HG03520 (cell line): ENCODE data around the gene MMAA.
"Not testable (repeated sequence)": the region's sequence is repeated elsewhere in the genome, so short reads cannot be mapped to it uniquely, and the experiment has no call there.

Experiments used
- ATAC-seq: cut with Tn5 transposase; IDR thresholded peaks from one replicate; pipeline ENCODE4 v1.9.1; 2021; ENCODE audit warnings: mild to moderate bottlenecking, moderate library complexity; ENCODE audit not compliant: unreplicated experiment

The MMAA gene

GRCh38 chr4:145618932-145619638 lies at the start of gene MMAA:
Gene MMAA (plus strand): TSS chr4:145619385. CDS start chr4:145639140, 19,755 bp downstream.
- ATAC-seq: peak; percentile 87

DNA sequence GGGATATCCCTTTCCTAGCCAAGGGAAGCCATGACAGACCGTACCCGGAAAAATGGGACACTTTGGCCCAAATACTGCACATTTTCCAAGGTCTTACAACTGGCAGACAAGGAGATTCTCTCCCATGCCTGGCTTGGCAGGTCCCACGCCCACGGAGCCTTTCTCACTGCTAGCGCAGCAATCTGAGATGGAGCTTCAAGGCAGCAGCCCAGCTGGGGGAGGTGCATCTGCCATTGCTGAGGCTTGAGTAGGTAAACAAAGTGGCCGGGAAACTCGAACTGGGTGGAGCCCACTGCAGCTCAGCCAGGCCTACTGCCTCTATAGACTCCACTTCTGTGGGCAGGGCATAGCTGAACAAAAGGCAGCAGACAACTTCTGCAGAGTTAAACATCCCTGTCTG lies 44.6 kb upstream of the MMAA start:
- ATAC-seq: not testable (repeated sequence)

DNA sequence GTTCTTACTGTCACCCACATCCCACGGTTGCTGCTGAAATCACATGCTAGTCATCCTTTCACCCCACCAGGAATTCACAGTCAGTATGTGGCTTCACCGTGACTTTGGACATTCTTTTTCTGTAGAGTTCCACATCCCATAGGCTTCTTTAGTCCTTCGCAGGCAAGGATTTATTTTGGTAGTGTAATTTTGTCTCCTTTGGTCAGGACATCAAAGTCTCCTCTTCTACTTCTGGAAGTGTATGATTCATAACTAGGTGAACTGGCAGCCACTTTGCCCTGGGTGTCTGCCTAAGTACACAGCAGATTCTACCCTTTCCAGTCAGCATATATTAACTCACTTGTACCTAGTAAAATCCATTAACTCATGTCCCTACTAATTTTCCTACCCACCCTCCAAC lies 38.3 kb upstream of the MMAA start:
- ATAC-seq: no peak

DNA sequence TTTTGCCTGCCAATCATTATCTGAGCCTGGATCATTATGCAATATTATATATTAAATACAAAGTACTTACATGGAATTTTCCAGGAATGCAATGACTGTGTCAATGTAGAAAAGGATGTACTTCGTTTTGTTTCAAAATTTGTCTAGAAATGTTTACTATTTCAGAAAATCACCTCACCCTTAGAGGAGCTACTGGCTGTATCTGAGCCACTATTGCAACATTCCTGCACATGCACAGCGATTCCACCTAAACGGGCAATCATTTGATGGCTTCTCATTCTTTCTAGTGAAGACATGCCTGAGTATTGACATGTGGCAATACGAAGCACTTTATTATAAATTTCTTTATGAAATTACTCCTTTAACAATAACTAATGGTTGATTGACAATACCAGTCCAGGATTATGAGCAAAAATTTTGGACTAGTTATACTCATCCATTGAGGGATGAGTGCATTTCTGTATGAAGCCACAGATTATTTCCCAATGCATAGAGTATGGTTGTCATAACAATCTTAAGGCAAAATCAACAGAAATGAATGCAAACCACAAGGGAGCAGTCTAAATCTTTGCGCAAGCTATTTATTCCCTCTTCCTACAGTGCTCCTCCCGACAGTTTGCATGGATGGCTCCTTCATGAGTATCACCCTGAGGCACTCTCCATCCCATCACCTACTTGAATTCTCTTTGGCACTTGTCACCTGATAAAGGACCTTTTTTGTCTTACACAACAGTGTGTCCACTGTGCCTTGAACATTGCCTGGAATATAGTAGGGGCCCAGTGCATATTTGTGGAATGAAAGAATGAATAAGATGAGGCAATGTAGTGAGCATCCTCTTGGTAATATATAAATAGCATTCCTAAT lies 35.8 kb upstream of the MMAA start:
- ATAC-seq: no peak

- no peak for ATAC-seq
Observed at GRCh38 chr4:145587088-145587754, 32.0 kb upstream of the MMAA start.

DNA sequence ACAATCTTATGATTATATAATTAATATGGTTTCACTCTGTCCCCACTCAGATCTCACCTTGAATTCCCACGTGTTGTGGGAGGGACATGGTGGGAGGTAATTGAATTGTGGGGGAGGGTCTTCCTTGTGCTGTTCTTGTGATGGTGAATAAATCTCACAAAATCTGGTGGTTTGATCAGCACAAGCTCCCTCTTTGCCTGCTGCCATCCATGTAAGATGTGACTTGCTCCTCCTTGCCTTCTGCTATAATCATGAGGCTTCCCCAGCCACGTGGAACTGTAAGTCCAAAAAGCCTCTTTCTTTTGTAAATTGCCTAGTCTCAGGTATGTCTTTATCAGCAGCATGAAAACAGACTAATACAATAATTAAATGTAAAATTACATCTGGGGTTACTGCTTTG lies 29.8 kb upstream of the MMAA start:
- ATAC-seq: not testable (repeated sequence)

DNA sequence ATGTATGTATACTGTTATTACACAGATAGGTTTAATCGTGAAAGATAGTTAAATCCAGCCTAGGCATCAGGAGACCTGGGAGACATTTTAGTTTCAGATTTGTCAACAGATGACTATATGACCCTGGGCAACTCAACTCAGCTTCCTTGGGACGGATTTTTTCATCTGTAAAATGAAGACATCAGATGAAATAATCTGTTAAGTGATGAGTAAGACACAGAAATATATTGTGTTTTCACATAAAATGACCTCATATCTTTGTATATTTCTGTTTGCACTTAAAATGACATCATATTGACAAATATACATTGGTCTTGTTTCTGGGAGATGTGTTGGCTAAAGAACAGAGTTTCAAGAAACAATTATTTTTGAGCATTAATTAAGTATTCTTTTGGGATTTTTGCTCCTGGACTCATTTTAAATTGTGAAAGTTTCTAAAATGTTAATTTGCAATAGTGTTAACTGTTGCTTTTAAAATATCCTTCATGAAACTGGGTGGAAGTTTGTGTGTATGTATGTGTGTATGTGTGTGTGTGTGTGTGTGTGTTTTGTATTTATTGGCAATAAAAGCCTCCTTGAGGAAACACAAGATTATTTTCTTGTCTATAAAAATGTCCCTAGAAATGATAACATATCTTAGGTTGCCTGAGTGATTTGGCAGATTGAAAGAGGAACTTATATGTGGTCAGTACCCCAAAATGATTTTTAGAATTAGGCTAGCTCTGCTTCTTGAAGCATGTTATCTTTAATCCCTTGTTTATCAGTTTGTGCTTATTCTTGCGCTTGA lies 29.1 kb upstream of the MMAA start:
- no peak for ATAC-seq

DNA sequence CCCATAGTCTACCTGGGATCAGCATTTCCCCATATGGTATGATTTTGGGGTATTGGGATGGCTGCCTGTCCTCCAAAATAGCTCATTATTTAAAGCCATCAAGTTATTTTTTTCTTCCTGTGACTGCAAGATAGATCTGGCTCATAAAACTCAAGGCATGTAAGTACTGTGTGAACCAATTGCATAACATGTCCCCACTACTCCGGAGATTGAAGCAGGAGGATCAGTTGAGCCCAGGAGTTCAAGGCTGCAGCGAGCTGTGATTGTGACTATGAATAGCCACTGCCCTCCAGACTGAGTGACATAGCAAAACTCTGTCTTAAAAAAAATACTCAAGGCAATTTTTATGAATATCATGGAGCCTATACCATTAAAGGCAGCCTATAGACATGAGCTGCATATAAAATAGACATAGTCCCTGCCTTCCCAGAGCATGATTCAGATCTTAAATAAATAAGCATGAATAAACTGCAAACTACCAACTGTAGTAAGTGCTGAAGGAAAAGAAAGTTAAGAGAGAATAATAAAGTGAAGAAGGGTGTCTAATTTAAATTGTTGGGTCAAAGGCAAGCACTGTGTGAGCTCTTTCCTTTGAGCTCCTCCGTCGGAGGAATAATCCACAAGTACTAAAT lies 16.9 kb upstream of the MMAA start:
- ATAC-seq: no peak

DNA sequence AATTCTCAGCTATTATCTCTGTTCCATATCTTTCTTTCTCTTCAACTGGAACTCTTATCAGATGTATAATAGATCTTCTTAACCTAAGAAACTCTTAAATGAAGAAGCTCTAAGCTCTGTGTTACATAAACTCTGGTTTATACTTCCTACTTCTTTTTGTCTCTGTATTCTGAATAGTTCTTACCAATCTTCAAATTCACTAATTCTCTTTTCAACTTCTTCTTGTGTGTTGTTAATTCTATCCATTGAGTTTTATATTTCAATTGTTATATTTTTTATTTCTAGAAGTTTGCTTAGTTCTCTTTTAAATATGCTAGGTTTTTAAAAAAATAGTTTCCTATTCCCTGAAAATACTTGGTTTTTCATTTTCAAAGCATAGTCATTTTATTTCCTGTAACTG lies 13.2 kb upstream of the MMAA start:
- no peak for ATAC-seq

DNA sequence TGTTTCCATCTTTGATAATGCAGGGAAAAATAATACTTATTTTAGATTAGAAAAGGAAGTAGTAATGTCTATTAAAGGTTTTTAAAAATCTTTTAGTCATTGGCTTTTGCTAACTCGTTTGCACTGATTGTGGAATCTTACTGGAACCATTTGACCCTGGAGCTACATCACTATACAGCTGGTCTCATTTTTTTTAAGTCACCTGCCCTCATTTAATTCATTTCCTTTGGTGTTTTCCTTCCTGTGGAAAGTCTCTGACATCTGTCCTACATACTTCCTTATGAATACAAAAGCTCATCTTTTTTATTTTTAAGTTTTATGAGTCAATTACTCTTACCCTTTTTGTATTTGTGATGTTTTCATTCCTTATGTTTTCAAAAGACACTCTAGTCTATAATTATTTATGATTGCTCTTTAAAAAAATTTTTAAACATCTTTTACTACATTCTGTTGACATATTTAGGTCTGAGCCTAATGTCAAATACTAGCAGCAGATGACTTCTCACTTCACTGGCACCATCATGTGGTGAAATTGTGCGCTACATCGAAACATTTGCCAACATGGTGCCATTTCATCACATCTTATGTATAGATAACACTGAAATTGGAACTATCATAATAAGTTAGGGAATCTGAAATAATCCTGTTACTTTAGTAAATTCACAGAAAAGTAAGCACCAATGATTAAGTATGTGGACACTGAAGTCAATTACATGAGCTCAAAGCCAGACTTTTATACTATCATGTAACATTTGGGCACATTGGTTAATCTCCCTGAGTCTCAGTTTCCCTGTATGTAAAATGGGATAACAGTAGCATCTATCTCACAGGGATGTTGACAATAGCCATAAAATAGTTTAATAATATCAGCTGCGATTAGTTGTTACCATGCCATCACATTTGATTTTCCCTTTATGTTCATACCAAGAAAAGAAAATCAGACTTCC lies 9.4 kb upstream of the MMAA start:
- peak; percentile 74 for ATAC-seq

DNA sequence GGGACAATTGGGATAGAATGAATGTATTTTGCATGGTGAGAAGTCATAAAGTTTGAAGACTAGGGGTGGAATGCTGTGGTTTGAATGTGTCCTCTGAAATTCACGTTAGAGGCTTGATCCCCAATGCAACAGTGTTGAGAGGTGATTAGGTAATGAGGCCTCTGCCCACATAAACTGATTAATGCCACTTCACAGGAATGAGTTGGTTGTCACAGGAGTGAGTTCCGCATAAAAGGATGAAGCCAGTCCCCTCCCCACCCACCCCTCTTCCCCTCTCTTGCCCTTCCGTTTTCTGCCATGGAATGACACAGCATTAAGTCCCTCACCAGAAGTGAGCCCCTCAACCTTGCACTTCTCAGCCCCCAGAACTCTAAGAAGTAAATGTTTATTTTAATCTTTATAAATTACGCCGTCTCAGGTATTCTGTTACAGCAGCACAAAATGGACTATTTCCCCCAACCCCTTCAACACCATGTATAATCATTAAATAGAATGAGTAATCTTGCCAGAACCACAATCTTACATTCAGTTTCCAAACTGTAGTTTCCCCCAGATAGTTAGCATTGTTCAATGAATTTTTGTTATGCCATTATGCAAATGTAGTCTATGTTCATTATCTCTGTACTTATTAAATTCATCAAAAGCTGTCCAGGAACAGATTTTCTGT lies 5.5 kb upstream of the MMAA start:
- ATAC-seq: no peak

- no peak for ATAC-seq
Observed at GRCh38 chr4:145614233-145614610, 5.0 kb upstream of the MMAA start.

GRCh38 chr4:145618210-145618931 lies 814 bp upstream of the MMAA start:
- ATAC-seq: no peak

- ATAC-seq: peak; percentile 37
Observed at GRCh38 chr4:145619639-145619996, 433 bp downstream of the MMAA start.

DNA sequence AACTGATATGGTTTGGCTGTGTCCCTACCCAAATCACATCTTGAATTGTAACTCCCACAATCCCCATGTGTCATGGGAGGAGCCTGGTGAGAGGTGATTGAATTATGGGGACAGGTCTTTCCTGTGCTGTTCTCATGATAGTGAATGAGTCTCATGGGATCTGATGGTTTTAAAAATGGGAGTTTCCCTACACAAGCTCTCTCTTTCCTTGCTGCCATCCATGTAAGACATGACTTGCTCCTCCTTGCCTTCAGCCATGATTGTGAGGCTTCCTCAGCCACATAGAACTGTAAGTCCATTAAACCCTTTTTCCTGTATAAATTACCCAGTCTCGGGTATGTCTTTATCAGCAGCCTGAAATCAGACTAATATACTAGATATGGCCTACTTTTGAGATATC lies 2.9 kb downstream of the MMAA start:
- not testable (repeated sequence) for ATAC-seq

GRCh38 chr4:145623831-145624230 lies 4.6 kb downstream of the MMAA start:
- ATAC-seq: peak; percentile 22

DNA sequence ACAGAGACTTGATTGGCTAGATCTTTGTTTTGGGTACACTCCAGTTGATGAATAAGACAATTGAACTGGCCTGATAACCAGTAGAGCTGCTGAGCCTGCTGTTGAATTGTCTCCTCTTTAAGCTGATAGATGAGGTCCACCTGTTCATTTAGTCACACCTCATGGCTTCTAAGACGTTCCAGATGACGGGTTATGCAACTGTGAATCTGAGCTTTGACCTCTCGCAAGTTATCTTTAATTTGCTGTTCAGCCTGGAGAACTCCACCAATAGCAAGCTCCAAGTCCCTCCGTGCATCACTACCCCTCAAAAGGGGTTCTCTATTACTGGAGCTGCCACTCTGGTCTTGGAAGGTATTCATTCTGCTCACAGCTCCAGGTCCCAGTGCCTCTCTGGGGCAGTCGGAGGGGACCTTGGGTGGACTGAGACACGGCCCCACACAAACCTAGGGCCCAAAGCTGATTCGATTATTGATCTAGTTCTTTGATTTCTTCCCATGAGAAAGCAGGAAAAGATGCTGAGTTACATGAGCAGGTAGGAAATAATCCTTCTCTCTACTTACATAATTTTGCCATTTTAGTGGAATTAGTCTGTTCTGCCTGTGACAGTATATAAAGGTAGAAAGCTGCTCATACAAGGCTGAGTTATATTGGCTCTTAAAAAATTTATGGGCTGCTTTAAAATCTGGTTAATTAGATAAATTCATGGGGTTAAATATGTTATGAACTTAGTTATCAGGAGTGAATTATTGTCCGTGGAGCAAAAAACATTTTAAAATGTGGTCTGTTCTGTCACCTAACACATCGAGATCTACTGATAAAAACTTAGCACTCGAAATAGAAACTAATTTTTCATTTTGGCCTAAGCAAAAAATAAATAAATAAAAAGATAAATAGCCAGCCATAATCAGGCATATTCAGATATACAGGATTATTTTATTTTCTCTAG lies 6.8 kb downstream of the MMAA start:
- ATAC-seq: no peak
